Endodermal cell (in vitro differentiated cells): ENCODE measurements around the gene DAW1. TPM values are rescaled to one million over a fixed set of nuclear protein-coding genes. Genes with fewer than 3 reads are reported as not detected.
"Not testable (repeated sequence)": the region's sequence is repeated elsewhere in the genome, so short reads cannot be mapped to it uniquely, and the experiment has no call there.

ENCODE experiments used
- DNase-seq: peaks from one replicate; pipeline ENCODE4 v3.0.0-alpha.2; 2017
- H3K27ac ChIP-seq: 2 replicates; pipeline ENCODE4 v1.5.1; 2013; ENCODE audit warnings: mild to moderate bottlenecking, low read depth, low read length, moderate library complexity
- H3K27me3 ChIP-seq: 2 replicates; pipeline ENCODE4 v1.6.1; 2013; ENCODE audit warnings: mild to moderate bottlenecking, low read length, moderate library complexity; ENCODE audit not compliant: insufficient read depth, control insufficient read depth, poor library complexity, severe bottlenecking
- H3K36me3 ChIP-seq: 2 replicates; pipeline ENCODE4 v1.7.0; 2013; ENCODE audit warnings: mild to moderate bottlenecking, low read length, moderate library complexity; ENCODE audit not compliant: control insufficient read depth, insufficient read depth
- H3K4me1 ChIP-seq: one replicate; pipeline ENCODE4 v1.7.0; 2013; ENCODE audit warnings: low read length; ENCODE audit not compliant: control insufficient read depth, insufficient read depth
- H3K4me3 ChIP-seq: 2 replicates; pipeline ENCODE4 v1.5.1; 2013; ENCODE audit warnings: mild to moderate bottlenecking, low read length, moderate library complexity
- H3K9ac ChIP-seq: 2 replicates; pipeline ENCODE4 v1.6.1; 2013; ENCODE audit warnings: mild to moderate bottlenecking, low read length, moderate library complexity; ENCODE audit not compliant: poor library complexity, severe bottlenecking; ENCODE audit errors: extremely low read depth
- H3K9me3 ChIP-seq: 2 replicates; pipeline ENCODE4 v1.6.1; 2013; ENCODE audit warnings: mild to moderate bottlenecking, low read length, moderate library complexity; ENCODE audit not compliant: control insufficient read depth
- H3K27ac Mint-ChIP-seq: 2 replicates; pipeline ENCODE4 v1.8.0; 2020; ENCODE audit warnings: mixed read lengths
- H3K27me3 Mint-ChIP-seq: 2 replicates; pipeline ENCODE4 v1.8.0; 2021; ENCODE audit warnings: mild to moderate bottlenecking, mixed read lengths; ENCODE audit not compliant: insufficient read depth
- H3K36me3 Mint-ChIP-seq: 2 replicates; pipeline ENCODE4 v1.8.0; 2020; ENCODE audit warnings: low read depth, mixed read lengths
- H3K4me1 Mint-ChIP-seq: 2 replicates; pipeline ENCODE4 v1.8.0; 2020; ENCODE audit warnings: mixed read lengths
- H3K4me3 Mint-ChIP-seq: 2 replicates; pipeline ENCODE4 v1.8.0; 2020; ENCODE audit warnings: mild to moderate bottlenecking, moderate library complexity, mixed read lengths
- H3K9me3 Mint-ChIP-seq: 2 replicates; pipeline ENCODE4 v1.8.0; 2020; ENCODE audit warnings: mild to moderate bottlenecking, mixed read lengths
- WGBS, 2 experiments: methylation state at CpG; one replicate each; pipeline versions ENCODE4 v1.1.5 to v1.1.7; 2013; ENCODE audit warnings: missing lambda C conversion rate in 2 of 2, mixed read lengths in 1 of 2; ENCODE audit not compliant: insufficient coverage in 1 of 2, insufficient read length in 1 of 2; 5-methylcytosine and 5-hydroxymethylcytosine counted together
- total RNA-seq, 2 donors: library from RNA; stranded (reverse); fragmentation: NEBNext Ultra II Directional in 1 of 2; extraction: Animal tissue kit (Norgen Biotek cat#: 25700) in 1 of 2; gene quantifications; 2 replicates in 1 of 2; 3 replicates in 1 of 2; pipeline ENCODE4 v1.2.1, GENCODE V29; 2021
- TF ChIP-seq, protein P1 (sequence below): fragments of 200-600 bp; sonication (generic); conservative IDR thresholded peaks from 2 replicates; pipeline ENCODE4 v1.5.0; 2021; ENCODE audit warnings: antibody characterized with exemption, mild to moderate bottlenecking

Gene DAW1
- total RNA-seq, 2 donors from 2014 or later, result 0.27 TPM; not detected in 1

GRCh38 chr2:227834423-227834822 lies 37.0 kb upstream of the DAW1 start:
- Histone ChIP-seq H3K9me3 (no peaks in the 10 kb centered on the region), H3K27me3 (no peaks in the 10 kb centered on the region), H3K9ac (no peak overlapping the region), H3K27ac (no peak overlapping the region), H3K4me1 (no peaks in the 10 kb centered on the region), H3K4me3 (no peak overlapping the region), H3K36me3 (no peaks in the 10 kb centered on the region)
- Mint-ChIP-seq H3K27me3 (peaks cover 2% of the 10 kb centered on the region), H3K4me1 (peaks cover 4% of the 10 kb centered on the region), H3K4me3 (no peak overlapping the region), H3K9me3 (no peaks in the 10 kb centered on the region), H3K27ac (no peak overlapping the region), H3K36me3 (no peaks in the 10 kb centered on the region)
- no peak for DNase-seq
- 92 to 96% methylated on average over 7 to 10 of the region's 10 CpGs for WGBS, 2 experiments
- TF ChIP-seq, protein P1, sequence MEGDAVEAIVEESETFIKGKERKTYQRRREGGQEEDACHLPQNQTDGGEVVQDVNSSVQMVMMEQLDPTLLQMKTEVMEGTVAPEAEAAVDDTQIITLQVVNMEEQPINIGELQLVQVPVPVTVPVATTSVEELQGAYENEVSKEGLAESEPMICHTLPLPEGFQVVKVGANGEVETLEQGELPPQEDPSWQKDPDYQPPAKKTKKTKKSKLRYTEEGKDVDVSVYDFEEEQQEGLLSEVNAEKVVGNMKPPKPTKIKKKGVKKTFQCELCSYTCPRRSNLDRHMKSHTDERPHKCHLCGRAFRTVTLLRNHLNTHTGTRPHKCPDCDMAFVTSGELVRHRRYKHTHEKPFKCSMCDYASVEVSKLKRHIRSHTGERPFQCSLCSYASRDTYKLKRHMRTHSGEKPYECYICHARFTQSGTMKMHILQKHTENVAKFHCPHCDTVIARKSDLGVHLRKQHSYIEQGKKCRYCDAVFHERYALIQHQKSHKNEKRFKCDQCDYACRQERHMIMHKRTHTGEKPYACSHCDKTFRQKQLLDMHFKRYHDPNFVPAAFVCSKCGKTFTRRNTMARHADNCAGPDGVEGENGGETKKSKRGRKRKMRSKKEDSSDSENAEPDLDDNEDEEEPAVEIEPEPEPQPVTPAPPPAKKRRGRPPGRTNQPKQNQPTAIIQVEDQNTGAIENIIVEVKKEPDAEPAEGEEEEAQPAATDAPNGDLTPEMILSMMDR, result no peak

DNA sequence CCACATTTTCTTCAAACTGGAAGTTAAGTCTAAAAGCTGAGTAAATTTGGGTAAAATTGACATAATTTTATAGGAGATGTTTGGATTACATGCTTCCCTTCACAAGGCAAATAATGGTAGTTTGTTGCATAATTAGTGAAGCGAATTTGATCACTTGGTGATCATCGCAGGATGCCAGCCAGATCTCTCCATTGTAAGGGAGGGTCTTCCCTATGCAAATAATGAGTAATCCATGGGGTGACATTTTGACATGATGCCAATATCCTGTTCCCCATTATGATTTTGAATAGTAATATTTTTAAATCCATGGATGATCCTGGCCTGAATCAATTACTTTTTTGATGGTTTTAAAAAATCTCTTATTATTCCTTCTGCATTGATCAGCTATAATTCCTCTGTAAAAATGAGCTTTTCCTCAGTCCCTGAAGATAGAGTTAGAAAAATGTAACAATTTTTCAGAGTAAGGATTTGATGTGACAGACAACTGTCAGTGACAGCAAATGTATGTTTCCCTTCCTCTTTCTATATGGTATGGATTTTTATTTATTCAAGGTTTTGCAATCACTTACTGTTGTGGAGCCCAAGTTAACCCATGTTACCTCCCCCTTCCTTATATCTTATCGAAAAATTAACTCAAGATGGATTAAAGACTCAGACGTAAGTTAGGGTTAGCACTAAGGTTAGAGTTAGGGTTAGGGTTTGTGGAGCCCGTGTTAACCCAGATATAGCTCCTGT lies 36.3 kb upstream of the DAW1 start:
- Histone ChIP-seq H3K36me3 (no peaks in the 10 kb centered on the region), H3K27me3 (no peaks in the 10 kb centered on the region), H3K4me1 (no peaks in the 10 kb centered on the region), H3K9me3 (no peaks in the 10 kb centered on the region), H3K4me3 (no peak overlapping the region), H3K9ac (no peak overlapping the region), H3K27ac (no peak overlapping the region)
- DNase-seq, result no peak
- H3K27me3 Mint-ChIP-seq, result peaks cover 2% of the 10 kb centered on the region
- H3K9me3 Mint-ChIP-seq, result no peaks in the 10 kb centered on the region
- no peak overlapping the region for H3K27ac Mint-ChIP-seq
- H3K36me3 Mint-ChIP-seq, result no peaks in the 10 kb centered on the region
- TF ChIP-seq, protein P1, result no peak
- peaks cover 5% of the 10 kb centered on the region for H3K4me1 Mint-ChIP-seq
- H3K4me3 Mint-ChIP-seq, result no peak overlapping the region
- WGBS, 2 experiments, result 91 to 93% methylated on average over 4 to 5 of the region's 5 CpGs

GRCh38 chr2:227839339-227840129 lies 31.9 kb upstream of the DAW1 start:
- H3K27ac Mint-ChIP-seq, result peak overlapping the region; percentile 67
- not testable (repeated sequence) for H3K4me3 Mint-ChIP-seq, H3K4me3 ChIP-seq, H3K27me3 Mint-ChIP-seq, H3K9ac ChIP-seq, H3K36me3 Mint-ChIP-seq, H3K27me3 ChIP-seq, H3K27ac ChIP-seq, H3K4me1 Mint-ChIP-seq, H3K36me3 ChIP-seq, H3K9me3 Mint-ChIP-seq, H3K9me3 ChIP-seq, H3K4me1 ChIP-seq
- 61 to 72% methylated on average over 5 to 7 of the region's 7 CpGs for WGBS, 2 experiments
- DNase-seq, result peak; percentile 70
